ENCODE data around the gene LUZP2.

DNA sequence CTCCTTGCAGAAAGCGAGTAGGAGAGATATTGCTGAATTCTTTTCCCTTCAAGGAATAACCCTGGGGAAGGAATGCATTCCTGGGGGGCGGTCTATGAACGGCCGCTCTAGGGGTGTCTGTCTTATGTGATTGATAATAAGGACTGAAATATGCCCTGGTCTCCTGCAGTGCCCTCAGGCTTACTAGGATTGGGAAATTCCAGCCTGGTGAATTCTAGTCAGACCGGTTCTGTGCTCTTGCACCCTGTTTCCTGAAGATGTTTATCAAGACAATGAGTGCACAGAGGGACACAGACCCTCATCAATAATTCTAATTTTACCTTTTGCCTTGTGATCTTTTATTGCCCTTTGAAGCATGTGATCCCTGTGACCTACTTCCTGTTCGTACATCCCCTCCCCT lies 140.7 kb downstream of the LUZP2 start:
- TF ChIP-seq, protein P1, sequence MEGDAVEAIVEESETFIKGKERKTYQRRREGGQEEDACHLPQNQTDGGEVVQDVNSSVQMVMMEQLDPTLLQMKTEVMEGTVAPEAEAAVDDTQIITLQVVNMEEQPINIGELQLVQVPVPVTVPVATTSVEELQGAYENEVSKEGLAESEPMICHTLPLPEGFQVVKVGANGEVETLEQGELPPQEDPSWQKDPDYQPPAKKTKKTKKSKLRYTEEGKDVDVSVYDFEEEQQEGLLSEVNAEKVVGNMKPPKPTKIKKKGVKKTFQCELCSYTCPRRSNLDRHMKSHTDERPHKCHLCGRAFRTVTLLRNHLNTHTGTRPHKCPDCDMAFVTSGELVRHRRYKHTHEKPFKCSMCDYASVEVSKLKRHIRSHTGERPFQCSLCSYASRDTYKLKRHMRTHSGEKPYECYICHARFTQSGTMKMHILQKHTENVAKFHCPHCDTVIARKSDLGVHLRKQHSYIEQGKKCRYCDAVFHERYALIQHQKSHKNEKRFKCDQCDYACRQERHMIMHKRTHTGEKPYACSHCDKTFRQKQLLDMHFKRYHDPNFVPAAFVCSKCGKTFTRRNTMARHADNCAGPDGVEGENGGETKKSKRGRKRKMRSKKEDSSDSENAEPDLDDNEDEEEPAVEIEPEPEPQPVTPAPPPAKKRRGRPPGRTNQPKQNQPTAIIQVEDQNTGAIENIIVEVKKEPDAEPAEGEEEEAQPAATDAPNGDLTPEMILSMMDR (IDR thresholded peaks at IDR 0.05; ENCODE audit: insufficient read depth, low read length, poor library complexity, severe bottlenecking): no peak
- no peak for TF ChIP-seq EZH2phosphoT487 (conservative IDR thresholded peaks at IDR 0.05; ENCODE audit: low read length)
